Gastrocnemius medialis (tissue), 4 donors: ENCODE results near the gene ACP1.

ENCODE experiments used
- CTCF ChIP-seq, 5 experiments: fragments of 450-650 bp in 3 of 5; fragments of 200-600 bp in 2 of 5; sonication (generic) in 2 of 5; IDR thresholded peaks in 4 of 5; conservative IDR thresholded peaks in 1 of 5; 1 replicate in 4 of 5; 2 replicates in 1 of 5; pipeline ENCODE4 v1.5.1; 2016 to 2019; ENCODE audit warnings: antibody characterized with exemption in 5 of 5, mild to moderate bottlenecking in 3 of 5, moderate library complexity in 3 of 5
- POLR2A ChIP-seq, 2 donors: fragments of 450-650 bp; IDR thresholded peaks; one replicate each; pipeline ENCODE4 v1.6.1; 2017; ENCODE audit warnings: antibody characterized with exemption in 2 of 2, mild to moderate bottlenecking in 2 of 2, moderate library complexity in 2 of 2

- TF ChIP-seq CTCF (IDR thresholded peaks at IDR 0.05 in 4 of 5, conservative IDR thresholded peaks at IDR 0.05 in 1 of 5) = no peak
- no peak for TF ChIP-seq POLR2A (IDR thresholded peaks at IDR 0.05)
These were observed 1.6 kb upstream of the ACP1 start for GRCh38 chr2:263022-263738.
